Right cardiac atrium (tissue), 5 donors: ENCODE measurements around the gene AIF1. TPM values are rescaled to one million over a fixed set of nuclear protein-coding genes. Genes with fewer than 3 reads are reported as not detected.
"Not testable (repeated sequence)": the region's sequence is repeated elsewhere in the genome, so short reads cannot be mapped to it uniquely, and the experiment has no call there.

Experiments used
- ATAC-seq, 2 donors: fragments of 200-7000 bp; cut with Tn5 transposase; one replicate each; pipeline versions ENCODE4 v1.8.0 to v1.9.1; 2020; ENCODE audit warnings: moderate library complexity in 2 of 2, mild to moderate bottlenecking in 1 of 2
- DNase-seq, 3 donors: peaks; one replicate each; pipeline ENCODE4 v3.0.0-alpha.2; 2020
- H3K27ac ChIP-seq: one replicate; pipeline ENCODE4 v1.5.1; 2013; ENCODE audit warnings: mild to moderate bottlenecking, low read length, control low read depth, moderate library complexity
- H3K27me3 ChIP-seq: one replicate; pipeline ENCODE4 v1.6.1; 2013; ENCODE audit not compliant: control insufficient read depth, insufficient read depth
- H3K4me1 ChIP-seq: one replicate; pipeline ENCODE4 v1.6.1; 2013; ENCODE audit warnings: low read length; ENCODE audit not compliant: control insufficient read depth, insufficient read depth
- H3K4me3 ChIP-seq: one replicate; pipeline ENCODE4 v1.5.1; 2013; ENCODE audit warnings: low read length, control low read depth
- H3K9me3 ChIP-seq: one replicate; pipeline ENCODE4 v1.6.1; 2013; ENCODE audit warnings: low read length; ENCODE audit not compliant: control insufficient read depth
- WGBS: extraction: QIAGEN DNeasy Blood & Tissue Kit; methylation state at CpG from one replicate; pipeline ENCODE4 v1.1.7; 2013; 5-methylcytosine and 5-hydroxymethylcytosine counted together
- intact Hi-C, 4 donors: fragments of 100-400 bp; cut with DNase I; formaldehyde crosslinking; loops; one replicate each; pipeline versions ENCODE4 v1.11.0 to v1.14.0; 2022 to 2023
- polyA plus RNA-seq: library from polyadenylated mRNA; stranded (reverse); fragments of 200-250 nt; gene quantifications from one replicate; pipeline ENCODE4 v1.2.3, GENCODE V29; 2013
- total RNA-seq, 4 donors: library from RNA; stranded (reverse); fragmentation: NEBNext Ultra II Directional; extraction: Animal tissue kit (Norgen Biotek cat#: 25700); gene quantifications; one replicate each; pipeline ENCODE4 v1.2.1, GENCODE V29; 2021
- donor health status: healthy with polysubstance abuse.
- donor health status: DM: no; HTN: yes; CAD: no.
- donor health status: DM: no; HTN: no; CAD: no.
- donor health status: DM: no; HTN: yes; CAD: no; lungs with severe emphysema.
- donor health status: DM: yes; HTN: yes; CAD: no.

Gene AIF1
- total and polyA plus RNA-seq, 5 donors, result 14.7 to 29.9 (median 18.1) TPM

DNA sequence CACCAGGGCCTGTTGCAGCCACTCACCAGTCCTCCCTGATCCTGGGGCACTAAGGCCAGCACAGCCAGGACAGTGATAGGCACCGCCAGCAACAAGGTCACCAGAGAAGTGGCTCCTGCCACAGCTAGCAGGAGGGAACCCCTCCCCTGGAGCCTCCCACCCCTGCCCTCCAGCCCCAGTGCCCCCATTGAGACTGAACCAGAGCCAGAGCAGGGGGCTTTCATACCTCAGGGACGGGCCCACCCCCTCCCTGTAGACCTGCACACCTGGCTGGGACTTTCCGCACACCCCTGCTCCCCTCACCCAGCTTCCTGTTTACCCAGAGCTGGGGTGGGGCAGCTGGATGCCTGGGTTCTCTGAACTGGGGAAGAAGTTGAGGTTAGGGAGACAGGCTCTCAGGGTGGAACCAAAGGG lies 32.8 kb upstream of the AIF1 start, which contains the start of gene LTB:
Gene LTB (minus strand): TSS at position 195 of the 414 bp plus-strand sequence. CDS start 7 bp downstream, at position 188.
- H3K27me3 ChIP-seq, result no peaks in the 10 kb centered on the region
- no peaks in the 10 kb centered on the region for H3K9me3 ChIP-seq
- H3K27ac ChIP-seq, result peak within 1 kb of the TSS; percentile 77
- DNase-seq (peak in 1 of 3 donors; percentile 54), ATAC-seq (no peak)
- intact Hi-C loops, result loop anchor here in 2 of 4 donors (5.0 kb wide), 1 partner anchor 35 kb away; the partner anchor contains the start of genes ATP6V1G2 (in 2 of the 2) and NFKBIL1 (in 2 of the 2)
- no peaks in the 10 kb centered on the region for H3K4me1 ChIP-seq
- H3K4me3 ChIP-seq, result peak within 1 kb of the TSS; percentile 72
- WGBS, result 75% methylated on average over 3 of the region's 3 CpGs

DNA sequence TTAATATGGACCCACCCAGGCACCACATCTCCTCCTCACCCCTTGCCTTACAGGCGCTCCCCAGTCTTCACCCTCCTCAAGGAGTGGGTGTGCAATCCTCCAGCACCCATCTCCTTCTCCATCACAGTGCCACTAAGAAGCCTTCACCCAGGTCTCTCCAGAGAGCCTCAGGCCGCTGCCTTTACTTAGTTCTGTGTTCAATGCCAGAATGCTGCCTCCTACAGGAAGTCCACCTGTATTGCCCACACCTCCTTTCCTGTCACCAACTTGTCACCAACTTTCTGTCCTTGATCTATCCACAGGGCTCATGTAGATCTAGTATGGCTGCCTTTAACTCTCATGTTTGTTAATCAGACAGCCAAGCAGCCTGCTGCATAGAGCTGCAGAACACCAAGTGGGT lies 29.5 kb upstream of the AIF1 start:
- Histone ChIP-seq H3K27me3 (no peaks in the 10 kb centered on the region), H3K4me1 (no peaks in the 10 kb centered on the region), H3K9me3 (no peaks in the 10 kb centered on the region), H3K27ac (peak overlapping the region; percentile 16), H3K4me3 (no peak overlapping the region)
- 59% methylated on average over 2 of the region's 2 CpGs for WGBS
- intact Hi-C loops, result loop anchor here in 1 of 4 donors (5.0 kb wide), 1 partner anchor 33 kb away; no protein-coding TSS in a partner anchor
- DNase-seq (no peak), ATAC-seq (no peak)

DNA sequence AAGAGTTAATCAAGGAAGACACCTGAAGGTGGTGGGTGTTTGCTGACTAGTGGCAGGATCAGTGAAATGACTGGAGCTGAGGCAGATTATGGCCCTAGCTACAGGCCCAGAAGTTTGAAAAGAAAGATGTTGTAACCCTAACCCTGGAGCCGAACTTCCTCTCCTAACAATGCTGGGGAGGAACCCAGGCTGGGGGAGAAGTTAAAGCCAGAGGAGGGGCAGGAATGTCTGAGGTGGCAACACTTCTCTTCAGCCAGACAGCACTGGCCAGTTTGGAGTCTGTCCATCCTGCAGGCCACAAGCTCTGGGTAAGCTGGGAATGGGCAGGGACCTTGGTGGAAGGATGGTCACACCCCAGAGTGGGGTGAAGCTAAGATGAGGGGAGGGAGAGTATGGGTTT lies 29.0 kb upstream of the AIF1 start, which contains the start of gene LST1:
Gene LST1 (plus strand): TSS at position 270 of the 400 bp plus-strand sequence. CDS start 1,023 bp downstream, outside the sequence.
- Histone ChIP-seq H3K9me3 (no peaks in the 10 kb centered on the region), H3K4me1 (no peaks in the 10 kb centered on the region), H3K27ac (peak within 1 kb of the TSS; percentile 16), H3K4me3 (no peak within 1 kb of the TSS), H3K27me3 (no peaks in the 10 kb centered on the region)
- 50% methylated on average over 1 of the region's 1 CpG for WGBS
- peak; percentile 46 to 55 for ATAC-seq
- DNase-seq, result peak in 1 of 3 donors; percentile 22
- intact Hi-C loops, result loop anchor here in 1 of 4 donors (5.0 kb wide), 1 partner anchor 34 kb away; no protein-coding TSS in a partner anchor

DNA sequence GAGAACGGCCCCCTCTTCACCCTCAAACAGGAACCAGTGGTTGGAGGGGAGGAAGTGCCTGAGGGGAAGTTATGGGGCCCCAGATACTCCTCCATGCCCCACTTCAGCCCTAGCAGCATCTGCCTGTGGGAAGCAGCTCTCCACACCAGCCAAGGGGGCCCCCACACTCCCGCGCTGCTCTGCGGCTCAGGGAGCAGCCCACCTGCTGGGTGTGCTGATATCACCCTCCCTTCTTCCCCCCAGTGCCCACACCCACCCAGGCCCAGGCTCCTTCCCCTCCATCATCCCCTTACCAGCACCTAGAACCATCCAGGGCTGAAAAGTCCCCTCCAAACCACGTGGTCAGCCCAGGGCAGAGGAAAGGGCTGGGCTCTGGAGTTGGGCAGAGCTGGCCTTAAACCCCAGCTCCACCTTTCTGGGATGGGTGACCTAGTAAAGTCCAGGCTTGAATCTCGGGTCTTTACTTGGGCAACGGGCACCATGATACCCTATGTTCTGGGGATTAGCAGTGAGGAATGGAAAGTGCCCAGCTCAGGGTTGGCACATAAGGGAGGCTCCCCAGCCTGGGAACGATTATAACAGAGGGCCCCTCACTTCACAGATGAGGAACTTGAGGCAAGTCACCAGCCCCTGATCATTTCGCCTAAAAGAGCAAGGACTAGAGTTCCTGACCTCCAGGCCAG lies 28.3 kb upstream of the AIF1 start:
- peak; percentile 49 to 57 for ATAC-seq
- Histone ChIP-seq H3K4me3 (no peak overlapping the region), H3K9me3 (no peaks in the 10 kb centered on the region), H3K27ac (no peak overlapping the region), H3K27me3 (no peaks in the 10 kb centered on the region), H3K4me1 (no peaks in the 10 kb centered on the region)
- WGBS, result 58% methylated on average over 9 of the region's 9 CpGs
- peak in 1 of 3 donors; percentile 54 for DNase-seq
- intact Hi-C loops, result loop anchor here in 1 of 4 donors (5.0 kb wide), 1 partner anchor 34 kb away; no protein-coding TSS in a partner anchor

DNA sequence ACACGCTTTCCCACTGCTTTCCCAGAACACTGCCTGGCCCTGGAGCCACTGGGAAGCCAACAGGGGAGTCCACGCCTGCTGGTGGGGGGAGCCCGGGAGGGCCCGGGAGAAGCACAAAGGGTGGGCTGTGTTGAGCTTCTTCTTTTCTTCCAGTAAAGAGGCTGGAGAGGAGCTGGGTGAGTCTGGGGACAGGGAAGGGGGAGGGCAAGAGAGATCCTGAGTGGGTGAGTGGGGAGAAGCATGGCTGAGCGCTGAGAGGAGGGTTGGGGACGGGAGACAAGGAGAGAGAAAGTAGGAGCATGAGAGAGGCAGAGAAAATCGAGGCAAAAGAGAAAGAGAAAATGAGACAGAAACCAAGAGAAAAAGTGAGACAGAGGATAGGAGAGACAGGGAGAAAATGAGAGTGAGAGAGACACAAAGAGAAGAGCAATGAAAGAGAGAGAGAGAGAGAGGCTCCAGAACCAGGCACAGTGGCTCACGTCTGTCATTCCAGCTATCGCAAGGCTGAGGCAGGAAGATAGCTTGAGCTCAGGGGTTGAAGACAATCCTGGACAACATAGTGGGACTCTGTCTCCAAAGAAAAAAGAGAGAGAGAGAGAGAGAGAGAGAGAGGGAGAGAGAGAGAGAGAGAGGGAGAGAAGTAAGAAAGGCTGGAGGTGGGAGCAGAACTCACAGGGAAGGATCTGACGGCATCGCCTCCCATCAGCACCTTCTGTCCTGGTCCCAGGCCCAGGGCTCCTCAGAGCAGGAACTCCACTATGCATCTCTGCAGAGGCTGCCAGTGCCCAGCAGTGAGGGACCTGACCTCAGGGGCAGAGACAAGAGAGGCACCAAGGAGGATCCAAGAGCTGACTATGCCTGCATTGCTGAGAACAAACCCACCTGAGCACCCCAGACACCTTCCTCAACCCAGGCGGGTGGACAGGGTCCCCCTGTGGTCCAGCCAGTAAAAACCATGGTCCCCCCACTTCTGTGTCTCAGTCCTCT lies 26.9 kb upstream of the AIF1 start:
- Histone ChIP-seq H3K4me3 (no peak overlapping the region), H3K9me3 (no peaks in the 10 kb centered on the region), H3K4me1 (no peaks in the 10 kb centered on the region), H3K27ac (no peak overlapping the region), H3K27me3 (no peaks in the 10 kb centered on the region)
- intact Hi-C loops, result loop anchor here in 1 of 4 donors (5.0 kb wide), 1 partner anchor 36 kb away; no protein-coding TSS in a partner anchor
- DNase-seq (no peak), ATAC-seq (no peak)
- WGBS, result 62% methylated on average over 12 of the region's 12 CpGs

DNA sequence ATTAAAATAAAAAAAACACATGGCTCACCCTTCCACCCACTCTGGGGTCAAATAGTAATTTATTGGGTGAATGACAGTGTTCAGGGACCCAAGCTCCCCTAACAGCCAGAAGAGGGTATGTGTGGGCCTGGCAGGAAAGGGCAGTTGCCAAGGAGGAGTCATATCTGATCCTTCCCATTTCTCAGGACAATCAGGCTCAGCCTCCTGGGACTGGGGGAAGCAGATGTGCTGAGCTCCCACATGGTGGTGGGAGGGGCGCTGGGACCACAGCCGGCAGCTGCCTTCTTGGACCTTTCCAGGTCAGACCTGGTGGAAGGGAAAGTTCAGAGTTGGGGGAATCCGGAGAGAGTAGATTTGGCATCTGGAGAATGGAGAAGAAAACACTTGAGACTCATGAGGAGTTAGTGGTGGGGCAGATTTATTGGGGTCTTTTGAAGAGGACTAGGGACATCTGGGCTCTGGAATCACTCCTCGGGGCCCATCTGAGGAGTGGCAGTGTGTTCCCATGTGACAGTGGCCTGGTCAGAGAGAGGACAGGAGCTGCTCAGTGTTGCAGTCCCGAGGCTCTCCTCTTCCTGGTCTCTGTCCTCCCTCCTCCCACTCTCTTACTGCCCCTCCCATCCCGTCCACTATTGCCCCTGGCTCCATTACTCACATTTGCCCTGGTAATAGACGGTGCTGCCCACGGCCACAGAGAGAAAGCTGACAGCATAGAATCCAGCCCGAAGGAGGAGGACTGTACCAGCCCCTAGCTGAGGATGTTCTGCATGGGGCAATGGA lies 26.0 kb upstream of the AIF1 start:
- DNase-seq, result no peak
- Histone ChIP-seq H3K4me3 (no peak overlapping the region), H3K27me3 (no peaks in the 10 kb centered on the region), H3K27ac (no peak overlapping the region), H3K4me1 (no peaks in the 10 kb centered on the region), H3K9me3 (no peaks in the 10 kb centered on the region)
- intact Hi-C loops, result loop anchor here in 1 of 4 donors (5.0 kb wide), 1 partner anchor 37 kb away; no protein-coding TSS in a partner anchor
- no peak for ATAC-seq
- 42% methylated on average over 9 of the region's 9 CpGs for WGBS

DNA sequence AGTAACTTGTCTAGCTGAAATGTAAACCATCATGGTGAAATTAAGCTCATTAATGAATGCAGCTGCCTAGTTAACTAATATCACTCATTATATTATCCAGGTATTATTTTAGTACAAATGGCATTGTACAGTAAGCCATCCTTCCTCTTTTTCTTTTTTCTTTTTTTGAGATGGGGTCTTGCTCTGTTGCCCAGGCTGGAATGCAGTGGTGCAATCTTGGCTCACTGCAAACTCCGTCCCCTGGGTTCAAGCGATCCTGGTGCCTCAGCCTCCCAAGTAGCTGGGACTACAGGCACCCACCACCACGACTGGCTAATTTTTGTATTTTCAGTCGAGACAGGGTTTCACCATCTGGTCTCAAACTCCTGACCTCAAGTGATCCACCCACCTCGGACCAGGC lies 24.3 kb upstream of the AIF1 start:
- H3K27me3 ChIP-seq, H3K27ac ChIP-seq, ATAC-seq, intact Hi-C loops, H3K4me3 ChIP-seq, H3K4me1 ChIP-seq, DNase-seq, H3K9me3 ChIP-seq: not testable (repeated sequence)
- 89% methylated on average over 5 of the region's 5 CpGs for WGBS

DNA sequence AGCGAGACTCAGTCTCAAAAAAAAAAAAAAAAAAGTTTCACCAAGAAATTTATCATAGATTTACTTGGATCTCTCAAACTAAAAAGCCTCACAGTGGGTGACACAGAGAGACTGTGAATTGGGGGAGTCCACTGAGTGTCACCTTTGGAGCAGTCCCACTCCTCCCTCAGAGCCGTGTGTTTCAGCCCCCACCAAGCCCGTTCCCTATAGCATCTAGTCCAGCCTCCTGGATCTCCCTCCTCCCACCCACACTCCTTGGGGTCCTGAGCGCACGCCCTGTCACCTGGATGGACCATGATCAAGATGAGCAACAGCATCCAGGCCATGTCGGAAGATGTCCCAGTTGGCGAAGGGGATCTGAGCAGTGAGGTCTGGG lies 22.6 kb upstream of the AIF1 start:
- intact Hi-C loops, result no loop called here
- DNase-seq (no peak), ATAC-seq (no peak)
- Histone ChIP-seq H3K27me3 (no peaks in the 10 kb centered on the region), H3K9me3 (no peaks in the 10 kb centered on the region), H3K4me1 (no peaks in the 10 kb centered on the region), H3K4me3 (no peak overlapping the region), H3K27ac (no peak overlapping the region)
- WGBS, result 91% methylated on average over 7 of the region's 7 CpGs

DNA sequence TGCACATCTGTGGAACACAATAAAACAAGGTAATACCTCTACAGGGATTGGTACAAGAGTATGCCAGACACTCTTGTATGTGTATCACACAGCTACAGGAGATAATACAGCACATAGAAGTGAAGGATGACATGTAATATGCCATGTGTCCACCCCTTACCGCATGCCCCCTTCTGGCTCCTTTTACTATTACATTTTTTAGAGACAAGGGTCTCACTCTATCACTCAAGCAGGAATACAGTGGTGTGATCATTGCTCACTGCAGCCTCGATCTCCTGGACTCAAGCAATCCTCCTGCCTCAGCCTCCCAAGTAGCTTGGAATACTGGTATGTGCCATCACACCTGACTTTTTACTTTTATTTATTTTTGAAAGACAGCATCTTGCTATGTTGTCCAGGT lies 18.0 kb upstream of the AIF1 start:
- no peak overlapping the region for H3K27ac ChIP-seq
- intact Hi-C loops, result loop anchor here in 3 of 4 donors (5.0 kb wide), 1 partner anchor 50 kb away; the partner anchor contains the start of genes ATP6V1G2 (in 3 of the 3) and NFKBIL1 (in 3 of the 3)
- H3K4me3 ChIP-seq, result no peak overlapping the region
- no peaks in the 10 kb centered on the region for H3K4me1 ChIP-seq
- H3K9me3 ChIP-seq, result no peaks in the 10 kb centered on the region
- no peaks in the 10 kb centered on the region for H3K27me3 ChIP-seq
- peak in 1 of 2 donors; percentile 56 for ATAC-seq
- 20% methylated on average over 2 of the region's 2 CpGs for WGBS
- DNase-seq, result no peak

DNA sequence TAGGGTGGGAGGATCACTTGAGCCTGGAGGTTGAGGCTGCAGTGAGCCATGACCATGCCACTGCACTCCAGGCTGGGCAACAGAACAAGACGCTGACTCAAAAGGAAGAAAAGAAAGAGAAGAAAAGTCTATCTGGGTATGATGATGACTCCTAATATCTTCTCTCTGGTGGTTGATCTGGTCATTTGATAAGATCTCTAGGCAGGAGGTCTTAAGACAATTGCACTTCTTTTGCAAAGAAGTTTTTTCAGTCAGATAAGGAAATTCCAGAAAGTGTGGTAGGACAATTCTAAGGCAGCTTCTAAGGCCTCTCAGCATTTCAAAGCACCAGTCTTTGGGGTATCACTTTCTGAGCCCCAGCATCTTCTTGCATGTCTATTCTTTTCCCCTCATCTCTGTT lies 7.7 kb upstream of the AIF1 start:
- H3K4me1 ChIP-seq, result no peaks in the 10 kb centered on the region
- H3K27me3 ChIP-seq, result no peaks in the 10 kb centered on the region
- intact Hi-C loops, result no loop called here
- DNase-seq, result no peak
- no peak overlapping the region for H3K4me3 ChIP-seq
- H3K27ac ChIP-seq, result no peak overlapping the region
- H3K9me3 ChIP-seq, result no peaks in the 10 kb centered on the region
- ATAC-seq, result no peak
- 96% methylated on average over 1 of the region's 1 CpG for WGBS
